ENCODE measurements around the gene TPRX1. TPM values are rescaled to one million over a fixed set of nuclear protein-coding genes. Genes with fewer than 3 reads are reported as not detected.

TPRX1 gene
- total RNA-seq, 1 experiment from 2014 or later: not detected

GRCh38 chr19:47754206-47755064 is 49.9 kb downstream of the TPRX1 start:
- Mint-ChIP-seq H3K4me3 (ENCODE audit: low read depth, unreplicated experiment) (no peak overlapping the region), H3K9me3 (ENCODE audit: low read depth, unreplicated experiment) (no peaks in the 10 kb centered on the region), H3K36me3 (ENCODE audit: insufficient read depth, unreplicated experiment) (peaks cover 90% of the 10 kb centered on the region), H3K4me1 (ENCODE audit: low read depth, unreplicated experiment) (peaks cover 10% of the 10 kb centered on the region), H3K27ac (ENCODE audit: unreplicated experiment) (no peak overlapping the region), H3K27me3 (ENCODE audit: unreplicated experiment) (no peaks in the 10 kb centered on the region)
- CTCF ChIA-PET: no interaction called here
- no peak for DNase-seq
- TF ChIP-seq CTCF (IDR thresholded peaks at IDR 0.05; ENCODE audit: unreplicated experiment): no peak
- intact Hi-C loops (cut with micrococcal nuclease; ENCODE audit: unreplicated experiment): no loop called here
- BruUV-seq (replicated peaks): no TSS peak

DNA sequence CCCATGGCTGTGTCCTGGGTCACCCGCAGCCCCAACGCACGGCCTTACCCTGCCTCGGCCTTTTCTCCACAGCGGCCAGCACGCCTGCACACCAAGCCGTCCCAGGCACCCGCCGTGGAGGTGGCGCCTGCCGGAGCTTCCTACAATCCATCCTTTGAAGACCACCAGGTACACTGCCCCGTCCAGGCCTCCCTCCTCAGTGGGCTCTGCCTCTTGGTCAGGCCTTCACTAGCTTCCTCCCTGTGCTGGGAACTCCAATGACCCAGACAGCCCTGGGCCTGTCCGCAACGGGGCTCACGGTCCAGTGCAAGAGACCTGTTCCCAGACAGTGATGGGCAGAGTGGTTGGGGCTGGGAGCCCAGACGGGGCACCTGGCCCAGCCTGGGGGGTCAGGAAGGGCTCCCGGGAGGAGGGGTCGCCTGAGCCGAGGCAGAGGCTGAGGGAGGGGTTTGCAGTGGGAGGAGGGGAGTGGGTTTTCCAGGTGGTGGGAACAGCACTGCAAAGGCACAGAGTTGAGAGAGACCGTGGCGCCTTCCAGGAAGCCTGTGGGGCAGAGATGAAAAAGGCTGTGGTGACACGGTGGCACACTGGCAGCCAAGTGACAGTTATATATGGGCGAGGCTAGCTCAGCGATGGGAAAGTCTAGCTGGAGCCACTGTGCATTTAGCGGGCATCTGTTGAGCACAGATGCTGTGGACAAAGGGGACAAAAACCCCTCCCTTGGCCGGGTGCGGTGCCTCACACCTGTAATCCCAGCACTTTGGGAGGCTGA is 51.7 kb downstream of the TPRX1 start:
- no peak overlapping the region for H3K4me3 Mint-ChIP-seq (ENCODE audit: low read depth, unreplicated experiment)
- H3K4me1 Mint-ChIP-seq (ENCODE audit: low read depth, unreplicated experiment): peaks cover 10% of the 10 kb centered on the region
- H3K27me3 Mint-ChIP-seq (ENCODE audit: unreplicated experiment): no peaks in the 10 kb centered on the region
- no peak for DNase-seq
- no peak for TF ChIP-seq CTCF (IDR thresholded peaks at IDR 0.05; ENCODE audit: unreplicated experiment)
- H3K36me3 Mint-ChIP-seq (ENCODE audit: insufficient read depth, unreplicated experiment): peaks cover 94% of the 10 kb centered on the region
- BruUV-seq (replicated peaks): no TSS peak
- no peak overlapping the region for H3K27ac Mint-ChIP-seq (ENCODE audit: unreplicated experiment)
- no peaks in the 10 kb centered on the region for H3K9me3 Mint-ChIP-seq (ENCODE audit: low read depth, unreplicated experiment)
- intact Hi-C loops (cut with micrococcal nuclease; ENCODE audit: unreplicated experiment): no loop called here
- CTCF ChIA-PET: interaction anchor here (1.0 kb wide), 1 partner anchor 45 kb away, joined by 3 read pairs; no protein-coding TSS in a partner anchor

Other genes starting within 250 kb of the TPRX1 start
- gene ZNF541, start 231.4 kb downstream of the TPRX1 start, total RNA-seq (2022): not detected in 2 replicates
- 24.4 TPM in 2 replicates for gene BICRA, start 195.4 kb downstream of the TPRX1 start, total RNA-seq (2022)
- 52.3 and 71.5 TPM in 2 replicates for gene EHD2, start 91.1 kb downstream of the TPRX1 start, total RNA-seq (2022)
- gene NOP53, start 59.0 kb downstream of the TPRX1 start, total RNA-seq (2022): 193 and 222 TPM in 2 replicates
- gene SELENOW, start 25.8 kb downstream of the TPRX1 start, total RNA-seq (2022): 466 and 506 TPM in 2 replicates
- gene CRX, start 17.4 kb upstream of the TPRX1 start, total RNA-seq (2022): not detected in 2 replicates
- not detected in 2 replicates for gene TPRX2, start 54.7 kb upstream of the TPRX1 start, total RNA-seq (2022)
- not detected in 2 replicates for gene SULT2A1, start 81.8 kb upstream of the TPRX1 start, total RNA-seq (2022)
- not detected in 2 replicates for gene BSPH1, start 187.6 kb upstream of the TPRX1 start, total RNA-seq (2022)
- gene ELSPBP1, start 190.1 kb upstream of the TPRX1 start, total RNA-seq (2022): not detected in 2 replicates
- gene CABP5, start 239.5 kb upstream of the TPRX1 start, total RNA-seq (2022): not detected in 2 replicates